COLO668 (cell line): ENCODE measurements around the gene PDZRN3.

ENCODE experiments used
- DNase-seq: peaks from one replicate; lab custom pipeline; 2025; ENCODE audit not compliant: unreplicated experiment; lab: John Stamatoyannopoulos, UW

The PDZRN3 gene

GRCh38 chr3:73624821-73625665 is at the start of gene PDZRN3:
Gene PDZRN3, minus strand, starts transcription at chr3:73624941.
- peak; percentile 66 for DNase-seq

- DNase-seq: no peak
Measured at GRCh38 chr3:73674280-73674679, 49.5 kb upstream of the PDZRN3 start.

GRCh38 chr3:73669260-73669659 is 44.5 kb upstream of the PDZRN3 start:
- no peak for DNase-seq

GRCh38 chr3:73668391-73668790 is 43.6 kb upstream of the PDZRN3 start:
- no peak for DNase-seq

- no peak for DNase-seq
Measured at GRCh38 chr3:73667889-73668288, 43.1 kb upstream of the PDZRN3 start.

GRCh38 chr3:73665286-73665685 is 40.5 kb upstream of the PDZRN3 start:
- DNase-seq: no peak

- no peak for DNase-seq
Measured at GRCh38 chr3:73664389-73664788, 39.6 kb upstream of the PDZRN3 start.

- DNase-seq: no peak
Measured at GRCh38 chr3:73663495-73663894, 38.8 kb upstream of the PDZRN3 start.

GRCh38 chr3:73661265-73661664 is 36.5 kb upstream of the PDZRN3 start:
- no peak for DNase-seq

GRCh38 chr3:73658227-73658626 is 33.5 kb upstream of the PDZRN3 start:
- DNase-seq: no peak

GRCh38 chr3:73657186-73657585 is 32.4 kb upstream of the PDZRN3 start:
- DNase-seq: no peak

- DNase-seq: no peak
Measured at GRCh38 chr3:73656241-73656890, 31.6 kb upstream of the PDZRN3 start.

GRCh38 chr3:73655197-73655596 is 30.5 kb upstream of the PDZRN3 start:
- DNase-seq: no peak

GRCh38 chr3:73653877-73654276 is 29.1 kb upstream of the PDZRN3 start:
- DNase-seq: no peak

- no peak for DNase-seq
Measured at GRCh38 chr3:73653351-73653750, 28.6 kb upstream of the PDZRN3 start.

GRCh38 chr3:73652896-73653295 is 28.2 kb upstream of the PDZRN3 start:
- DNase-seq: no peak

- no peak for DNase-seq
Measured at GRCh38 chr3:73637042-73637441, 12.3 kb upstream of the PDZRN3 start.

GRCh38 chr3:73635254-73635653 is 10.5 kb upstream of the PDZRN3 start:
- DNase-seq: no peak

- no peak for DNase-seq
Measured at GRCh38 chr3:73633916-73634344, 9.2 kb upstream of the PDZRN3 start.

- DNase-seq: no peak
Measured at GRCh38 chr3:73633453-73633852, 8.7 kb upstream of the PDZRN3 start.

- no peak for DNase-seq
Measured at GRCh38 chr3:73626106-73626505, 1.4 kb upstream of the PDZRN3 start.

- peak; percentile 81 for DNase-seq
Measured at GRCh38 chr3:73624017-73624820, 522 bp downstream of the PDZRN3 start.
